IPS-20b (cell line): ENCODE results near the gene CLDN19.
A peak's percentile ranks its signal among the peaks of the same experiment; 100 is the strongest.
"Not testable (repeated sequence)": the region's sequence is repeated elsewhere in the genome, so short reads cannot be mapped to it uniquely, and the experiment has no call there.

ENCODE experiments used
- H3K27ac ChIP-seq: one replicate; pipeline ENCODE4 v1.5.1; 2013; ENCODE audit warnings: low read length
- H3K27me3 ChIP-seq: 2 replicates; pipeline ENCODE4 v1.6.1; 2013; ENCODE audit warnings: mild to moderate bottlenecking, low read length, inconsistent platforms; ENCODE audit not compliant: insufficient read depth
- H3K36me3 ChIP-seq: 2 replicates; pipeline ENCODE4 v1.6.1; 2013; ENCODE audit warnings: low read depth, mild to moderate bottlenecking, inconsistent platforms, low read length, moderate library complexity; ENCODE audit not compliant: insufficient read depth
- H3K4me1 ChIP-seq: 2 replicates; pipeline ENCODE4 v1.6.1; 2013; ENCODE audit warnings: mild to moderate bottlenecking, control low read depth, inconsistent platforms, low read length, moderate library complexity; ENCODE audit not compliant: insufficient read depth
- H3K4me3 ChIP-seq: 2 replicates; pipeline ENCODE4 v1.5.1; 2013; ENCODE audit warnings: mild to moderate bottlenecking, low read length, inconsistent platforms
- H3K9ac ChIP-seq: 2 replicates; pipeline ENCODE4 v1.6.1; 2013; ENCODE audit warnings: low read depth, mild to moderate bottlenecking, inconsistent platforms, low read length, moderate library complexity
- H3K9me3 ChIP-seq: 2 replicates; pipeline ENCODE4 v1.6.1; 2013; ENCODE audit warnings: mild to moderate bottlenecking, low read depth, low read length, inconsistent platforms; ENCODE audit not compliant: insufficient read depth

Gene CLDN19

GRCh38 chr1:42722403-42722802 is 17.6 kb downstream of the CLDN19 start:
- H3K27ac ChIP-seq, H3K4me1 ChIP-seq, H3K27me3 ChIP-seq, H3K36me3 ChIP-seq, H3K9ac ChIP-seq, H3K4me3 ChIP-seq, H3K9me3 ChIP-seq: not testable (repeated sequence)

GRCh38 chr1:42721926-42722325 is 18.1 kb downstream of the CLDN19 start:
- H3K27me3 ChIP-seq: no peaks in the 10 kb centered on the region
- H3K27ac ChIP-seq: no peak overlapping the region

GRCh38 chr1:42720868-42721267 is 19.2 kb downstream of the CLDN19 start:
- no peaks in the 10 kb centered on the region for H3K9me3 ChIP-seq
- no peak overlapping the region for H3K27ac ChIP-seq
- no peaks in the 10 kb centered on the region for H3K27me3 ChIP-seq
- no peak overlapping the region for H3K4me3 ChIP-seq
- H3K4me1 ChIP-seq: no peaks in the 10 kb centered on the region
- H3K9ac ChIP-seq: no peak overlapping the region
- H3K36me3 ChIP-seq: no peaks in the 10 kb centered on the region

More at GRCh38 chr1:42721926-42722325, 18.1 kb downstream of the CLDN19 start:
- H3K9me3 ChIP-seq: no peaks in the 10 kb centered on the region
- no peak overlapping the region for H3K9ac ChIP-seq
- no peaks in the 10 kb centered on the region for H3K4me1 ChIP-seq
- no peak overlapping the region for H3K4me3 ChIP-seq
- H3K36me3 ChIP-seq: no peaks in the 10 kb centered on the region

GRCh38 chr1:42714441-42714840 is 25.6 kb downstream of the CLDN19 start:
- H3K9ac ChIP-seq, H3K27ac ChIP-seq, H3K4me1 ChIP-seq, H3K9me3 ChIP-seq, H3K27me3 ChIP-seq, H3K4me3 ChIP-seq: not testable (repeated sequence)
- peaks cover 28% of the 10 kb centered on the region; the same call in 1 of the 2 replicates for H3K36me3 ChIP-seq

- Histone ChIP-seq H3K4me3 (no peak overlapping the region), H3K4me1 (no peaks in the 10 kb centered on the region), H3K9ac (no peak overlapping the region), H3K9me3 (no peaks in the 10 kb centered on the region), H3K27ac (no peak overlapping the region), H3K27me3 (no peaks in the 10 kb centered on the region), H3K36me3 (peaks cover 31% of the 10 kb centered on the region; the same call in 1 of the 2 replicates)
Measured at GRCh38 chr1:42713293-42713692, 26.7 kb downstream of the CLDN19 start.

- H3K9me3 ChIP-seq: not testable (repeated sequence)
Measured at GRCh38 chr1:42712808-42713207, 27.2 kb downstream of the CLDN19 start.

GRCh38 chr1:42703888-42704464 is 36.1 kb downstream of the CLDN19 start:
- H3K27ac ChIP-seq: no peak overlapping the region
- H3K36me3 ChIP-seq: peaks cover 93% of the 10 kb centered on the region
- H3K9me3 ChIP-seq: no peaks in the 10 kb centered on the region; the same call in 1 of the 2 replicates
- no peak overlapping the region for H3K4me3 ChIP-seq
- H3K4me1 ChIP-seq: no peaks in the 10 kb centered on the region
- no peaks in the 10 kb centered on the region for H3K27me3 ChIP-seq
- H3K9ac ChIP-seq: no peak overlapping the region

More at GRCh38 chr1:42712808-42713207, 27.2 kb downstream of the CLDN19 start:
- not testable (repeated sequence) for H3K4me1 ChIP-seq, H3K27me3 ChIP-seq, H3K9ac ChIP-seq, H3K27ac ChIP-seq, H3K4me3 ChIP-seq
- H3K36me3 ChIP-seq: peaks cover 35% of the 10 kb centered on the region; the same call in 1 of the 2 replicates

GRCh38 chr1:42700006-42700405 is 40.0 kb downstream of the CLDN19 start:
- Histone ChIP-seq H3K4me1 (no peaks in the 10 kb centered on the region), H3K27ac (no peak overlapping the region), H3K9ac (no peak overlapping the region), H3K9me3 (no peaks in the 10 kb centered on the region), H3K36me3 (peaks cover 100% of the 10 kb centered on the region), H3K4me3 (no peak overlapping the region), H3K27me3 (no peaks in the 10 kb centered on the region)

GRCh38 chr1:42698081-42698813 is 41.8 kb downstream of the CLDN19 start:
- Histone ChIP-seq H3K9me3 (no peaks in the 10 kb centered on the region), H3K4me3 (no peak overlapping the region), H3K27me3 (no peaks in the 10 kb centered on the region), H3K9ac (no peak overlapping the region), H3K4me1 (no peaks in the 10 kb centered on the region), H3K27ac (no peak overlapping the region), H3K36me3 (peaks cover 100% of the 10 kb centered on the region)

GRCh38 chr1:42692911-42693310 is 47.1 kb downstream of the CLDN19 start:
- Histone ChIP-seq H3K36me3 (peaks cover 82% of the 10 kb centered on the region), H3K27me3 (no peaks in the 10 kb centered on the region), H3K27ac (no peak overlapping the region), H3K9me3 (no peaks in the 10 kb centered on the region), H3K9ac (peak overlapping the region; percentile 12; the same call in 1 of the 2 replicates), H3K4me3 (no peak overlapping the region), H3K4me1 (peaks cover 13% of the 10 kb centered on the region)

- Histone ChIP-seq H3K9ac (peak overlapping the region; percentile 12; the same call in 1 of the 2 replicates), H3K9me3 (no peaks in the 10 kb centered on the region), H3K36me3 (peaks cover 82% of the 10 kb centered on the region), H3K4me3 (no peak overlapping the region), H3K4me1 (peaks cover 15% of the 10 kb centered on the region), H3K27me3 (no peaks in the 10 kb centered on the region), H3K27ac (no peak overlapping the region)
Measured at GRCh38 chr1:42692461-42692860, 47.6 kb downstream of the CLDN19 start.

GRCh38 chr1:42691157-42691498 is 48.9 kb downstream of the CLDN19 start:
- no peak overlapping the region for H3K27ac ChIP-seq
- peak overlapping the region; percentile 23; the same call in 1 of the 2 replicates for H3K4me3 ChIP-seq
- no peaks in the 10 kb centered on the region for H3K9me3 ChIP-seq
- peaks cover 79% of the 10 kb centered on the region for H3K36me3 ChIP-seq
- H3K4me1 ChIP-seq: peaks cover 19% of the 10 kb centered on the region
- no peak overlapping the region for H3K9ac ChIP-seq
- H3K27me3 ChIP-seq: no peaks in the 10 kb centered on the region
